Astrocyte (in vitro differentiated cells and primary cell): ENCODE results near the gene SRPRA. TPM values are rescaled to one million over a fixed set of nuclear protein-coding genes. Genes with fewer than 3 reads are reported as not detected.
A peak's percentile ranks its signal among the peaks of the same experiment; 100 is the strongest.

Experiments used
- DNase-seq: peaks from one replicate; pipeline ENCODE4 v3.0.0-alpha.2; 2010; ENCODE audit warnings: low read depth
- FAIRE-seq: peaks from 2 replicates; lab custom pipeline; 2011; peaks lifted over from hg19 to GRCh38; lab: Jason Lieb, UNC
- H2AFZ ChIP-seq: 2 replicates; pipeline ENCODE4 v1.6.0; 2012; ENCODE audit warnings: low read depth, low read length, inconsistent platforms
- H3K27ac ChIP-seq: 2 replicates; pipeline ENCODE4 v1.5.1; 2011; ENCODE audit warnings: low read depth, low read length, inconsistent platforms
- H3K27me3 ChIP-seq: 2 replicates; pipeline ENCODE4 v1.6.0; 2011; ENCODE audit warnings: low read length, inconsistent platforms; ENCODE audit not compliant: insufficient read depth
- H3K36me3 ChIP-seq: 2 replicates; pipeline ENCODE4 v1.5.1; 2011; ENCODE audit warnings: low read length, inconsistent platforms; ENCODE audit not compliant: insufficient read depth
- H3K4me1 ChIP-seq: 2 replicates; pipeline ENCODE4 v1.5.1; 2011; ENCODE audit warnings: low read length, inconsistent platforms; ENCODE audit not compliant: insufficient read depth
- H3K4me2 ChIP-seq: 2 replicates; pipeline ENCODE4 v1.6.0; 2012; ENCODE audit warnings: low read length, inconsistent platforms
- H3K4me3 ChIP-seq: 2 replicates; pipeline ENCODE4 v1.5.1; 2011; ENCODE audit warnings: low read depth, mild to moderate bottlenecking, low read length, inconsistent platforms; ENCODE audit not compliant: insufficient read depth
- H3K79me2 ChIP-seq: 2 replicates; pipeline ENCODE4 v1.6.0; 2012; ENCODE audit warnings: mild to moderate bottlenecking, low read length, inconsistent platforms; ENCODE audit not compliant: insufficient read depth
- H3K9ac ChIP-seq: 2 replicates; pipeline ENCODE4 v1.6.0; 2012; ENCODE audit warnings: mild to moderate bottlenecking, low read length, inconsistent platforms
- H3K9me3 ChIP-seq: 2 replicates; pipeline ENCODE4 v1.5.1; 2012; ENCODE audit warnings: low read depth, mild to moderate bottlenecking, low read length, inconsistent platforms; ENCODE audit not compliant: insufficient read depth
- H4K20me1 ChIP-seq: 2 replicates; pipeline ENCODE4 v1.6.0; 2012; ENCODE audit warnings: low read length, inconsistent platforms; ENCODE audit not compliant: insufficient read depth
- H3K27ac Mint-ChIP-seq: one replicate; pipeline ENCODE4 v1.8.0; 2021; ENCODE audit warnings: mild to moderate bottlenecking, mixed read lengths; ENCODE audit not compliant: unreplicated experiment
- H3K27me3 Mint-ChIP-seq: one replicate; pipeline ENCODE4 v1.8.0; 2021; ENCODE audit warnings: low read depth, mixed read lengths; ENCODE audit not compliant: unreplicated experiment
- H3K36me3 Mint-ChIP-seq: one replicate; pipeline ENCODE4 v1.8.0; 2021; ENCODE audit warnings: low read depth, mixed read lengths; ENCODE audit not compliant: unreplicated experiment
- H3K4me1 Mint-ChIP-seq: one replicate; pipeline ENCODE4 v1.8.0; 2021; ENCODE audit warnings: low read depth, mixed read lengths; ENCODE audit not compliant: unreplicated experiment
- H3K4me3 Mint-ChIP-seq: one replicate; pipeline ENCODE4 v1.8.0; 2021; ENCODE audit warnings: mild to moderate bottlenecking, moderate library complexity, mixed read lengths; ENCODE audit not compliant: unreplicated experiment
- H3K9me3 Mint-ChIP-seq: one replicate; pipeline ENCODE4 v1.8.0; 2021; ENCODE audit warnings: mild to moderate bottlenecking, mixed read lengths; ENCODE audit not compliant: unreplicated experiment
- CTCF ChIP-seq: IDR thresholded peaks from 2 replicates; pipeline ENCODE4 v1.5.1; 2011; ENCODE audit warnings: low read depth, mild to moderate bottlenecking, inconsistent platforms, low read length, moderate library complexity; ENCODE audit not compliant: insufficient read depth
- EZH2 ChIP-seq: IDR thresholded peaks from 2 replicates; pipeline ENCODE4 v1.6.1; 2012; ENCODE audit warnings: mild to moderate bottlenecking, low read length, inconsistent platforms; ENCODE audit not compliant: insufficient read depth
- total RNA-seq: library from RNA; stranded (reverse); gene quantifications from 2 replicates; pipeline ENCODE4 v1.2.1, GENCODE V29; 2021

The SRPRA gene
- total RNA-seq, 1 donor from 2014 or later, result 74.6 TPM

DNA sequence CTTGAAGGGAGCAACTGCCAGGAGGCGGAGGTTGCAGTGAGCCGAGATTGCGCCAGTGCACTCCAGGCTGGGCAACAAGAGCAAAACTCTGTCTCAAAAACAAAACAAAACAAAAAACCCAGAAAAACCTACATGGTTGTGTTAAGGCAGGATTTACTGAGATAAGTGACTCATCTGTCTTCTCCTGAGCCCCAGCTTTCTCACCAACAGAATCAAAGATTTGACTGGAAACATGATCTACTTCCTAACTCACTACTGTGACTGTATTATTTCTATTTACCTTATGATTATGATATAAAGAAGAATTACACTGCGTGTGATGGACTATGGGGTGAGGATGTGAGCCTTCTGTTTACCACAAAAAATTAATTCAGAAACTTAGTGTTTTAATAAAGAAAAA, 35.3 kb downstream of the SRPRA start:
- Histone ChIP-seq H3K4me1 (no peaks in the 10 kb centered on the region), H3K27me3 (no peaks in the 10 kb centered on the region), H3K27ac (no peak overlapping the region), H2AFZ (no peak overlapping the region), H3K4me2 (no peak overlapping the region), H3K79me2 (peaks cover 7% of the 10 kb centered on the region), H3K36me3 (no peaks in the 10 kb centered on the region), H4K20me1 (peaks cover 23% of the 10 kb centered on the region), H3K4me3 (no peak overlapping the region), H3K9ac (no peak overlapping the region), H3K9me3 (no peaks in the 10 kb centered on the region)
- Mint-ChIP-seq H3K4me3 (no peak overlapping the region), H3K9me3 (no peaks in the 10 kb centered on the region), H3K27ac (no peak overlapping the region), H3K4me1 (peaks cover 5% of the 10 kb centered on the region), H3K36me3 (peaks cover 3% of the 10 kb centered on the region), H3K27me3 (no peaks in the 10 kb centered on the region)
- no peak for FAIRE-seq
- TF ChIP-seq EZH2, result no peak
- no peak for TF ChIP-seq CTCF
- DNase-seq, result no peak

GRCh38 chr11:126232683-126233082, 36.0 kb downstream of the SRPRA start:
- H3K27ac Mint-ChIP-seq, result no peak overlapping the region
- H3K27me3 ChIP-seq, result no peaks in the 10 kb centered on the region
- peaks cover 3% of the 10 kb centered on the region for H3K36me3 Mint-ChIP-seq
- no peak overlapping the region for H3K9ac ChIP-seq
- no peak overlapping the region for H3K4me2 ChIP-seq
- H4K20me1 ChIP-seq, result peaks cover 30% of the 10 kb centered on the region
- no peak overlapping the region for H2AFZ ChIP-seq
- no peak overlapping the region for H3K4me3 Mint-ChIP-seq
- no peak for DNase-seq
- no peak overlapping the region for H3K4me3 ChIP-seq
- no peaks in the 10 kb centered on the region for H3K9me3 ChIP-seq
- no peaks in the 10 kb centered on the region for H3K36me3 ChIP-seq
- FAIRE-seq, result no peak
- H3K27me3 Mint-ChIP-seq, result no peaks in the 10 kb centered on the region
- H3K79me2 ChIP-seq, result peaks cover 7% of the 10 kb centered on the region
- H3K27ac ChIP-seq, result no peak overlapping the region
- TF ChIP-seq CTCF, result no peak
- no peak for TF ChIP-seq EZH2
- H3K4me1 Mint-ChIP-seq, result peaks cover 5% of the 10 kb centered on the region
- no peaks in the 10 kb centered on the region for H3K4me1 ChIP-seq
- no peaks in the 10 kb centered on the region for H3K9me3 Mint-ChIP-seq

GRCh38 chr11:126231725-126232459, 36.8 kb downstream of the SRPRA start:
- Histone ChIP-seq H3K79me2 (peaks cover 12% of the 10 kb centered on the region), H3K36me3 (no peaks in the 10 kb centered on the region), H3K4me2 (no peak overlapping the region), H3K4me1 (no peaks in the 10 kb centered on the region), H3K27me3 (no peaks in the 10 kb centered on the region), H3K4me3 (no peak overlapping the region), H3K9me3 (no peaks in the 10 kb centered on the region), H4K20me1 (peaks cover 30% of the 10 kb centered on the region), H3K9ac (no peak overlapping the region), H3K27ac (no peak overlapping the region), H2AFZ (no peak overlapping the region)
- peaks cover 5% of the 10 kb centered on the region for H3K4me1 Mint-ChIP-seq
- no peaks in the 10 kb centered on the region for H3K9me3 Mint-ChIP-seq
- FAIRE-seq (peak; percentile 37), DNase-seq (peak; percentile 48)
- no peak overlapping the region for H3K4me3 Mint-ChIP-seq
- no peak overlapping the region for H3K27ac Mint-ChIP-seq
- peaks cover 3% of the 10 kb centered on the region for H3K36me3 Mint-ChIP-seq
- TF ChIP-seq CTCF (no peak), EZH2 (no peak)
- H3K27me3 Mint-ChIP-seq, result no peaks in the 10 kb centered on the region
